Activated CD4-positive, alpha-beta T cell treated with anti-CD3 and anti-CD28 coated beads, Interleukin-2, amount 50 U/mL, for 1 hour (primary cell): Measurements from ENCODE around the gene GPR162.

ENCODE experiments used
- DNase-seq: peaks from one replicate; pipeline ENCODE4 v3.0.0-alpha.2; 2020

GPR162 gene

GRCh38 chr12:6823182-6824084 lies 1.8 kb downstream of the GPR162 start:
- no peak for DNase-seq

GRCh38 chr12:6824085-6824775 lies 2.6 kb downstream of the GPR162 start:
- DNase-seq = no peak

DNA sequence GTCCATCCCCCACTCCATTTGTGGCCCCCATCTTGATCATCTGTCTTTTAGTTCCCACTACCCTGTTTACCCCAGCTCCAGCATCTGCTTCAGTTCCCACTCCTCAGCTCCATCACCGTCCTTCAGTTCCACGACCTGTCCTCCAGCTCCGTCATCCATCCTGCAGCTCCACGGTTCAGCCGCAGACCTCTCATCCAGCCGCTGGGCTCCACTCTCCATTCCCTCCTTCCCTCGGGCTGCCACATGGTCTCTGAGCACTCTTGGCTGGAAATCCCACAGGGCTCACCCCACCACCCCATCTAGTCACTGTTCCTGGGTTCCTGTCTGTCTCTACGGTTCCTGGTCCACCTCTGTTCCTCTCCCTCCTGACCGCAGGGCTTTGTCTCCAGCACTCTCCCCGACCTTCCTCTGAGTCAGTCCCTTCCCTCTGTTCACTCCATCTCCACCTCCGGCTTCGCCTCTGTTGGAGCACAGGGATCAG lies 3.3 kb downstream of the GPR162 start:
- DNase-seq = no peak

- DNase-seq = peak; percentile 83
Observed at GRCh38 chr12:6825398-6826124, 3.9 kb downstream of the GPR162 start.

DNA sequence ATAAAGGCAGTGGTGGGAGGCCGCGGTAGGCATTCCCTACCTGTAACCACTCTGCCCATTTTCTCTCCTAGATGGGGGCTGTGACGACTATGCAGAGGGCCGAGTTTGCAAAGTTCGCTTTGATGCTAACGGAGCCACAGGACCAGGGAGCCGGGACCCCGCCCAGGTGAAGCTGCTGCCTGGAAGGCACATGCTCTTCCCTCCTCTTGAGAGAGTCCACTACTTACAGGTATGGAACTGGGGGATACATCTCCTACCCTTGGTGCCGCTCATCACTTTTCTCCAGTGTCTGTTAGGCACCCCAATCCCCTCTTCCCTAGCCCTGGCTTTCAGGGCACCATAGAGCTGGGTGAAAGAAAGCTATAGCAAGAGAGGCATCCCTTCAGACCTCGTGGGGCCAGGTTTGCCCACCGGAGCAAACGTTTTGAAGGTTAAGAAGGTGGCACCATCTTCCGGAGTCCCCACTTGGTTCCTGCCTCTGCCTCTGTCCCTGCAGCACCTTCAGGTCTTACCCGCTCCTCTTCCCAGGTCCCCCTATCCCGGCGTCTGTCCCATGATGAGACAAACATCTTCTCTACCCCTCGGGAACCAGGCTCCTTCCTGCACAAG lies 4.6 kb downstream of the GPR162 start:
- no peak for DNase-seq

DNA sequence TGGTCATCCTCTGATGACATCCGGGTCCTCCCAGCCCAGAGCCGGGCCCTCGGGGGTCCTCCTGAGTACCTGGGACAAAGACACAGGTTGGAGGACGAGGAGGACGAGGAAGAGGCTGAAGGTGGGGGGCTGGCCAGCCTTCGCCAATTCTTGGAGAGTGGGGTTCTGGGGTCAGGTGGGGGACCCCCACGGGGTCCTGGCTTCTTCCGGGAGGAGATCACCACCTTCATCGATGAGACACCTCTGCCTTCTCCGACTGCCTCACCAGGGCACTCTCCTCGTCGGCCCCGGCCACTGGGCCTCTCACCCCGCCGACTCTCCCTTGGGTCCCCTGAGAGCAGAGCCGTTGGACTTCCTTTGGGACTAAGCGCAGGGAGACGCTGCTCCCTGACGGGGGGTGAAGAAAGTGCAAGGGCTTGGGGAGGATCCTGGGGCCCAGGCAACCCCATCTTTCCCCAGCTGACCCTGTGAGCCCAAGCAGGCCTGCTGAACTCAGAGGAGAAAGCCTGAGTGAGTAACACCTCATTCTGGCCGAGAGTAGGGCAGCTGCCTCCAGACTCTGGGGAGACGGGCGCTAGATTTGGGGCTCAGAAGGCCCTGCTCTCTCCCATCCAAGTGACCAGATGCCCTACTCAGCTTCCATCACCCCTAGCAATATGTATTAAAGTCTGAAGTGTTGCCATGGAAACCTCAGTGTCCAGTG lies 5.3 kb downstream of the GPR162 start:
- no peak for DNase-seq

DNA sequence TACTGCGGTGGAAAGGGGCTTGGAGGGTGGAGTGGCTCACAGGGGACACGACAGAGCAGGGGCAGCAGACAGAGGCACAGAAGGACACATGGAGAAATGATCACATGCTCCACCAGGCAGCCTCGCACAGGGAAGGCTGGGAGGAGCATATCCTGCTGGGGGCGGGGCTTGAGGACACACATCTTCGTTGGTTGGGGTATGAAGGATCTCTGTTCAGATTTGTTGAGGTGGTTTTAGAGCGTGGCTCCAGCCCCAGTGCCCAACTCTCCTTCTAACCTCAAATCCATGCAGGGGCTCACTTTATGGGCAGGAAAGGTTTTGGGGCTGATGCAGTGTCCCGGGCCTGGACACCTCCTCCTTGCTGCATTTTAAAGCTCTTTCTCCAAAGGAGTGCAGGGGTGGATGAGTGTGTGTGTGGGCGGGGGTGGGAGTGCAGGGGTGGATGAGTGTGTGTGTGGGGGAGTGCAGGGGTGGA lies 5.9 kb downstream of the GPR162 start:
- DNase-seq = peak; percentile 39

DNA sequence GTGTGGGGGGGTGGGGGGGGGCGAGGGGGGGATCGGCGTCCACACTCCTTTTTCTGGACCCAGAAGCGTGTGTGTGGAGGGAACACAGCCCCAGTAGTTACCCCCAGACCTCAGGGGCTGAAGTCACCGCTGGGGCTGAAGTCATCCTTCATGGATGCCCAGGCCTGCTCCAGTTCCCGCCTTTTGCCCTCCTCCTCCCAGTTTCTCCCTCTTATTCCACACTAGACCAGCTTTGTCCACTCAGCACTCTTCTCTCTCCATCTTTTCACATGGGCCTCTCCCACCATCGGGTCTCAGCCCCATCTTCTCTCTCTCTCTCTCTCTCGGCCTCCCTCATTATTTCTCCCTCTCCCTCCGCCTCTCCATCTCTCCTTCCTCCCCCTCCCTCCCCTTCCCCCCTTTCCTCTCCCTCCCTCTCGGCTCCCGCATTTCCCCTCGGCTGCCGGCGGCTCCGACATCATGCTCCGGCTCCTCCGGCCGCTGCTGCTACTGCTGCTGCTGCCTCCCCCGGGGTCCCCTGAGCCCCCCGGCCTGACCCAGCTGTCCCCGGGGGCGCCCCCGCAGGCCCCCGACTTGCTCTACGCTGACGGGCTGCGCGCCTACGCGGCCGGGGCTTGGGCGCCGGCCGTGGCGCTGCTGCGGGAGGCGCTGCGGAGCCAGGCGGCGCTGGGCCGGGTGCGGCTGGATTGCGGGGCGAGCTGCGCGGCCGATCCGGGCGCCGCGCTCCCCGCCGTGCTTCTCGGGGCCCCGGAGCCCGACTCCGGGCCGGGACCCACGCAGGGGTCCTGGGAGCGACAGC lies 6.6 kb downstream of the GPR162 start, which contains the start of gene P3H3:
Gene P3H3 (plus strand): TSS at position 426 of the 799 bp plus-strand sequence. CDS start 34 bp downstream, at position 460.
- DNase-seq = no peak

DNA sequence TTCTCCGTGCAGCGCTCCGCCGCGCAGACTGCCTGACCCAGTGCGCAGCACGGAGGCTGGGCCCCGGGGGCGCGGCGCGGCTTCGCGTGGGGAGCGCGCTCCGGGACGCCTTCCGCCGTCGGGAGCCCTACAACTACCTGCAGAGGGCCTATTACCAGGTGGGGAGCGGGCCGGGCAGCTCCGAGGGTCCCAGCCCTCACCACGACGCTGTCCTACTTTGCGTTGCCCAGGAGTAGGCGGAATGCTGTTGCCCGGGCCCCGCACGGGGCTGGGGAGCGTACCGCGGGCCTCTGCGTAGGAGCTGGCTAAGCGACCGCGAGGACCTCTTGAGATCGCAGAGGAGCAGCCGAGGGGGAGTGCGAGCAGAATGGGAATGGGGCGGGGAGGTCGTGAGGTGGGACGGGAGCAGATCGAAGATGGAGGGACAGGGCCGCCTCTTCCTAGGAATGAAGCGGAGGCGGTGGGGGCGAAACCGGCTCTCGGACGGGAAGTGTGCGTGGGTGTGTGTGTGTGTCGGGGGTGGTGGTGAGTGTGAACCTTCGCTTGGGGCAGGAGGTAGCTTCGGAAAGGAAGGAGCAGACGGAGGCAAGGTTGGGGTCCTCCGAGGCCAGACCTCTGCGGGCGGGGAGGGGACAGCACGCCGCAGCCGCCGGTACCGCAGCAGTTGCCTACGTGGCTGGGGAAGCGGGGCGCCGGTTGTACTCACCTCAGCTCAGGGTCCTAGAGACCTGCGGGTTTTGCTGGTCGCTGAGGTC lies 7.3 kb downstream of the GPR162 start:
- peak; percentile 47 for DNase-seq

DNA sequence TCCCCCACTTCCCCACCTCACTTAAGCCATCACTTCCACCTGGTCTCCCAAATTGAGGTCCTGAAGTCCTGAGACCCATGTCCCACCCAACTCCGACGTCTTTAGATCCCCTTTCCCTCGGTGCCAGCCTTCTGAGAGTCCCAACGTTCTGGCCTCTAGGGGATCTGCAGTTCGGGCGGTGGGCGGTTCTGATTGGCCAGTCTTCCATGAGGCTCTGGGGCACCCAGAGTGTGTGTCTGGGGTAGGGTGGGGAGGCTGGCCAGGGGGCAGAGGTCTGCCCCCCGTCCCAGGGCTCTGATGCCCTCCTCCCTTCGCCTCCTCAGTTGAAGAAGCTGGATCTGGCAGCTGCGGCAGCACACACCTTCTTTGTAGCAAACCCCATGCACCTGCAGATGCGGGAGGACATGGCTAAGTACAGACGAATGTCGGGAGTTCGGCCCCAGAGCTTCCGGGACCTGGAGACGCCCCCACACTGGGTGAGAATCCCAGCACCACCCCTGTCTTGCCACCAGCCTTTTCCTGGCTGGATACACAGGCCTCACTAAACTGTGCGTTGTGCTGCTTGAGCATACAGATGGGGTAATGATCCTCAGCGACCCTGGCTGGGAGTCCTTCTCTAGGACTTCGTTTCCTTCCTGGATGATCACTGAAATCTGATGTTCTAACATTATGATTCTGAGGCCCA lies 8.1 kb downstream of the GPR162 start:
- DNase-seq = no peak

- DNase-seq = no peak
Observed at GRCh38 chr12:6830286-6830890, 8.8 kb downstream of the GPR162 start.

- no peak for DNase-seq
Observed at GRCh38 chr12:6830999-6831398, 9.4 kb downstream of the GPR162 start.

GRCh38 chr12:6831450-6831995 lies 9.9 kb downstream of the GPR162 start:
- DNase-seq = no peak

DNA sequence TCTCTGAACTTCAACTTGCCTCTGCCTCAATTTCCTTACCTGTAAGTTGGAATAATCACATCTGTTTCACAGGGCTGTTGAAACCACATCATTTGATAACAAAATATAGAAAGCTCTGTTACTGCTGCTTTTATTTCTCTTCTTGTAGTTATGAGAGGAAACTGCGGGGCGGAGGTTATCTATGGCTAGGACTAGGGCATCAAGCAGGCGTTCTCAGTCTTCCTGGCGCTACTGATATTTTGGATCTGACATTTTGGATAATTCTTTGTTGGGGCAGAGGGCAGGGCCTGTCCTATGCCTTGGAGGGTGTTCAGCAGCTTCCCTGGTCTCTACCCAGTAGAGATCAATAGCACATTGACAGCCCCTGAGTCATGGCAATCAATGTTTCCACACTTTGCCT lies 10.5 kb downstream of the GPR162 start:
- no peak for DNase-seq

- no peak for DNase-seq
Observed at GRCh38 chr12:6833189-6833890, 11.7 kb downstream of the GPR162 start.

GRCh38 chr12:6834254-6834653 lies 12.6 kb downstream of the GPR162 start:
- no peak for DNase-seq

DNA sequence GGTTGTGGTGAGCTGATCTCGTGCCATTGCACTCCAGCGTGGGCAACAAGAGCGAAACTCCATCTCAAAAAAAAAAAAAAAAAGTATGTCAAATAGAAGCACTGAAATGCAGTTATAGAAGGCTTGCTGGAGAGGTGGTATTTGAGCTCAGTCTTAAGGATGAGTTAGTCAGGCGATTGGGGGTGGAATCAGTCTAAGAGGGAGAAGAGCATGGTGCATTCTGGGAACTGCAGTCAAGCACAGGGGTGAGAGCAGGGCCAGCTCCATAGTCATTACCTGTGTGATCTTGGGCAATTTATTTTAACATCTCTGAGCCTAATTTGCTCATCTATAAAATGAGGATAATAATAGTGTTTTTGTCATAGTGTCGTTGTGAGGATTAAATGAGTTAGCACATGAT lies 13.3 kb downstream of the GPR162 start:
- DNase-seq = no peak

DNA sequence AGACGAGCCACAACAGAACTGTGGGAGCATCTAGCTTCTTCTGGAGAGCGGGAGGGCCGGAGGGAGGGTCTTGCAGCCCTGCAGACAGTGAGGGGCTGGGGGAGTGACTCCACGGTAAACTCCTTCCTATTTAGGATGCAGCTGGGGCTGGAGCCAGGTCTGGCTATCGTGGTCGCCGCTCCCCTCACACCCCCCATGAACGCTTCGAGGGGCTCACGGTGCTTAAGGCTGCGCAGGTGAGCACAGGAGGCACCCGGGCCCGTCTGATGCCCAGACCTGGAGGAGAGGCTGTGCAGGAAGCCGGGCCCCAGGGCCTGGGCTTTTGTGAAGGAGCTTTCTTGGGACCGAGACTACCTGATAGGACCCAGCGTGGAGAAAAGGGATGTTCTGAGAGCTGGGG lies 15.2 kb downstream of the GPR162 start:
- no peak for DNase-seq
